ENCODE data around the gene TOR4A.

Gene TOR4A

DNA sequence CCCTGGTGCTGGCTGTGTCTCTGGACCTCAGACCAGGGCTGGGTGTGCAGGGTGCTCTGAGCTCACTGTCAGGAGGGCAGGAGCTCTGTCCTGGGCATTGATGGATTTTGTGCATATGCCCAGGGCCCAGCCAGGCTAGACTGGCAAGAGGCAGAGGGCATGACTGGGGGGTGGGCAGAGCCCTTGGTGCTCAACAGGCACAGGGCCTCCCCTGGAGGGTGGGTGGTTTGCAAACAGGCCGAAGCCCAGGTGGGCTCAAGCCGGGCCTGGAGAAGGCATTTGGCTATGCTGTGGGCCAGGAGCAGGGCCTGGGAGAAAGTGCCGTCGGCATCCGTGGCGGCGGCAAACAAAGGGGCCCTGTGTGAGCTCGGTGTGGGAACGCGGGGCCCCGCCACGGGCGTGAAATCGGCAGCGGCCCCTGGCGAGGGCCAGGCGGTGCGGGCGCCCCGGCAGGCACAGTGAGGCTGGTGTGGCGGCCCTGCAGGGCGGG, 26.4 kb downstream of the TOR4A start:
- DNase-seq, result peak in 2 of 10 donors; percentile 59 to 90
- intact Hi-C loops (cut with DNase I), result no loop called here

DNA sequence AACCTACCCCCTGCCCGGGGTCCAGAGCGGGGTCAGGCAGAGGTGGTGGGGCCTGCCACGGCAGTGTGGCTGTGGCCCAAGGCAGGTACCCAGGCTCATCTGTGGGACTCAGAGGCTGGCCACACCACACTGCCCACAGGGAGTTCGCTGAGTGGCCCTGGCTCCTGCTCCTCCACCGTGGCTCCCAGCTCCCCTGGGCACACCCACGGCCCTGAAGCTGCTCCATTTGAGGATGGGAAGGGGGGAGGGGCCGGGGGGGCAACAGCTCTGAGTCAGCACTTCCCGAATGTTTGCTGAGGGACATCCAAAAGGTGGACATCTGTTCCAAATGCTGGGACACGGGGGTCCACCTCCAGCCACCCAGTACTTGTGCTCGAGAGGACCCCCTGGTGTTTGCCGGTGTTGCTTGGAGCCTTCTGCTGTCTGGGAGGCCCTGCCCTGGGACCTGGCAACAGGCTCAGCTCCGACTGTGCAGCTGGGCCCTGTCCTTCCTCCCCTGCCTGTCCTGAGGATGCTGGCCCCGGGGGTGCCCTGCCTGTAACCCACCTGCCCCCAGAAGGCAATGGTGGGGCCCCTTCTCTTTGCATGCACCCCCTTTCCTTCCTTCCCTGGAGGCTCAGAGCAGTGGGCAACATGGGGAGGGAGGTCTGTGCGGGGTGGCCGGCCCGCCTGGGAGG, 27.0 kb downstream of the TOR4A start:
- peak in 2 of 10 donors; percentile 70 to 75 for DNase-seq
- intact Hi-C loops (cut with DNase I), result no loop called here

- peak in 9 of 10 donors; percentile 46 to 95 (median 70) for DNase-seq
- intact Hi-C loops (cut with DNase I), result no loop called here
These were observed 27.7 kb downstream of the TOR4A start for GRCh38 chr9:137305060-137305797.

GRCh38 chr9:137305798-137306065, 28.2 kb downstream of the TOR4A start:
- intact Hi-C loops (cut with DNase I), result no loop called here
- DNase-seq, result no peak

- DNase-seq, result peak in 3 of 10 donors; percentile 72 to 80 (median 77)
- intact Hi-C loops (cut with DNase I), result no loop called here
These were observed 28.7 kb downstream of the TOR4A start for GRCh38 chr9:137306066-137306849.

- intact Hi-C loops (cut with DNase I), result no loop called here
- DNase-seq, result peak in 3 of 10 donors; percentile 66 to 83 (median 78)
These were observed 29.3 kb downstream of the TOR4A start for GRCh38 chr9:137306850-137307254.

DNA sequence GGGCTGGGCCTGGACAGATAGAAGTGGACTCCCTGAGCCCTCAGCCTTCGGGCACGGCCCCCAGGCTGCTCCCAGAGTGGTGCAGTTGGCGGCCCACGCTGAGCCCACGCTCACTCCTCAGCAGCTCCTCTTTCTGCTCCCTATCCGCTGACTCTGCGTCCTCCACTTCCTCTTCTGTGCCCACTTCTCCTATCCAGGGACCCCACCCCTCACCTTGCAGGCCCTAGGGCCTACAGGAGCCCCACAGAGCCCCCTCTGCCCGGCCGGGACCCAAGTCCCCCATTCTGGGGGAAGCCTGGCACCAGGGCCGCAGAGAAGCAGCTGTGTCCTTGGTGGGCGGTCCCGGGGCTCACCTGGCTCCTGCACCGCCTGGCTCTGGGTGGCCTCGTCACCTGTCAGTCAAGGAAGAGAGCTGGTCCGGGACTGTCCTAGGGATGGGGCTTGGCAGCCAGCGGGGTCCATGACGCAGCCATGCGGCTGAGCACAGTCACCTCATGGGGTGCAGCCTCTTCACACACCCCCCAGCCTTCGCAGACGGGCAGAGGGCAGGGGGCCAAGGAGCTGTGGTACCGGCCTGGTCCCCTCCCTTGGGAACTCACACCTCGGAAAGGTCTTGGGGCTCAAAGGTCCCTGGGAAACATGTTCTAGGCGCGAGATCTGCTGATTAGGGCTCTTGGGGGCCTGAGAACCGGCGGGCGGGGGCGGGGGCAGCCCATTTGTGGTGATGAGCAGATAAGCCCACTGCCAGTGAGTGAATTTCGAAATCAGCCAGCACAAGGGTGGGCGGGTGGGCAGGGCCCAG, 29.9 kb downstream of the TOR4A start:
- peak in 3 of 10 donors; percentile 70 to 85 (median 83) for DNase-seq
- intact Hi-C loops (cut with DNase I), result no loop called here

GRCh38 chr9:137308057-137308619, 30.6 kb downstream of the TOR4A start:
- DNase-seq, result peak in 3 of 10 donors; percentile 70 to 76 (median 70)
- intact Hi-C loops (cut with DNase I), result no loop called here

- intact Hi-C loops (cut with DNase I), result no loop called here
- DNase-seq, result peak in 1 of 10 donors; percentile 64
These were observed 32.1 kb downstream of the TOR4A start for GRCh38 chr9:137309368-137310188.

GRCh38 chr9:137310189-137311052, 32.9 kb downstream of the TOR4A start:
- DNase-seq, result peak in 1 of 10 donors; percentile 82
- intact Hi-C loops (cut with DNase I), result no loop called here

DNA sequence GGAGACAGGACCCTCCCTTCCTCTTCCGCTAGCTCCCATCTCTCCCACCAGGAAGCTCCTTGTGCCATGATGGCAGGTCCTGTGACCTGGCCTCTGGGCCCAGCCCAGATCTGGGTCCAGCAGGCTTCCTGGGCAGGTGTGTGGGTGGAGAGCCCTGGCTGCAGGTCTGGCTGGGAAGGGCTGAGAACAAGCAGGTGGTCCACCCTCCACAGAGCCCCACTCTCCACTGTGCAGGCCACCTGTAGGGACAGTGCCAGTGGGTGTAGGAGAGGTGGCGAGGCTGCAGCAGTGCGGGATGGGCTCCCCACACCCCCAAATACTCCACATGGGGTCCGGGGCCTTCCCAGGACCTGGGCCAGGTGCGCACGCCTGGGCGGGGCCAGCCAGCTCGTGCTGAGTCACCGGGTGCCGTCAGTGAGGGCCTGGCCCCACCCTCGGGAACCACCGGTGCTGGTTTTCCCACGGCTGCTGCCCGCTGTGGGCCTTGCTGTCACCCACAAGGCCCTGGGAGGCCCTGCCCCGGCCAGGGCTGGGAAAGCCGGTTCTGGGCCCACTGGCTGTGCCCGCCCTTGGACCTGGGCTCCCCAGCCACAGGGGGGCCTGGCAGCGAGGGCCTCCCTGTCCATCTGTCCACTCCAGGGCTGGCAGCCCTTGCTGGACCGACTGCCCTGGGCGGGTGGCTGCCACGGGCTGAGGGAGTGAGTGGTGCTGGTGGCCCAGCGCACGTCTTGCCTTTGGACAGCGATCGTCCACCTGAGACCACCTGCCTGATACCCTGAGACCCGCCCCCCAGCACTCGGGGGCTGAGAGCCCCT, 33.9 kb downstream of the TOR4A start:
- peak in 3 of 10 donors; percentile 66 to 83 (median 70) for DNase-seq
- intact Hi-C loops (cut with DNase I), result no loop called here

DNA sequence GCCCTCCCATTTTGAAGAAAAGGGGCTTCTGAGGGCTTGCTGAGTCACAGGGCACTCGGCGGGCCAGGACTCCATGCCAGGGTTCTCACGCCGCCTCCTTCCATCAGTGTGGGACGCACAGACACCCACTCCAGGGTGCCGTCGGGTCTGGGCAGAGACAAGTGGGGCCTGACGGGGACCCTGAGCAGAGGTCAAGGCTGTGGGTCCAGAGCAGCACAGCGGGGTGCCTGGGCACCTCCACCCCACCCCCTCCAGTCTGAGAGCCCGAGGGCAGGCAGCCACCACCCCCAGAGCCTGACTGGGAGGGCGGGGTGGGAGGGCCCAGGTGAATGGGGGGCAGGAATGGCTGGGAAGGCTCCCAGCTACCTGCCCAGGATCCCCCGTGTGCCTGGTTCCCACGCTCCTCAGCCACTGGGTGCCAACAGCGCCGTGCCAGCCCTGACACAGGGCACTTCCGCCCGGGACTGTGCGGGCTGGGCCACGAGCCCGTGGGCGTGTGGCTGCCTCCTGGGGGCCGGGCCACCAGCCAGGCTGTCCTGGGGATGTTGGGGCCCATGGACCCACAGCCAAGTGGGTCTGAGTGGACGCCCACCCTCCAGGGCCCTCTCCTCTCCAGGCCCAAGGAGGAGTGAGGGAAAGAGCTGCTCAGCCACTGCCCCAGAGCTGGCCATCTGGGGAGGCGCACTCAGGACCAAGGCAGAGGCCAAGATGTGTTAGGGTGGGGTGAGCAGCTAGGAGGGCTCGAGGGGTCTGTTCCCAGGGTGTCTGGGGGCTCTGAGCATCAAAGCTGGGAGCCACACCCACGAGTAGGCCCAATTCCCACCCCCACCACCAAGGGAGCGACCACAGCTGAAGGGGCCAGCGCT, 34.7 kb downstream of the TOR4A start:
- intact Hi-C loops (cut with DNase I), result no loop called here

GRCh38 chr9:137312852-137313325, 35.4 kb downstream of the TOR4A start:
- intact Hi-C loops (cut with DNase I), result no loop called here
- peak in 2 of 10 donors; percentile 69 to 77 for DNase-seq

More for the DNA sequence above, 34.7 kb downstream of the TOR4A start:
- DNase-seq, result peak in 2 of 10 donors; percentile 69 to 75

GRCh38 chr9:137313326-137313936, 35.9 kb downstream of the TOR4A start:
- peak in 2 of 10 donors; percentile 76 to 79 for DNase-seq
- intact Hi-C loops (cut with DNase I), result no loop called here

GRCh38 chr9:137313956-137314560, 36.5 kb downstream of the TOR4A start:
- peak in 2 of 10 donors; percentile 68 to 71 for DNase-seq
- intact Hi-C loops (cut with DNase I), result no loop called here
